ENCODE data around the gene CABLES1. TPM values are rescaled to one million over a fixed set of nuclear protein-coding genes. Genes with fewer than 3 reads are reported as not detected.

The CABLES1 gene
- polyA plus RNA-seq, 1 of the 3 experiments (the other 2 are of a cell fraction), result 2.2 TPM

DNA sequence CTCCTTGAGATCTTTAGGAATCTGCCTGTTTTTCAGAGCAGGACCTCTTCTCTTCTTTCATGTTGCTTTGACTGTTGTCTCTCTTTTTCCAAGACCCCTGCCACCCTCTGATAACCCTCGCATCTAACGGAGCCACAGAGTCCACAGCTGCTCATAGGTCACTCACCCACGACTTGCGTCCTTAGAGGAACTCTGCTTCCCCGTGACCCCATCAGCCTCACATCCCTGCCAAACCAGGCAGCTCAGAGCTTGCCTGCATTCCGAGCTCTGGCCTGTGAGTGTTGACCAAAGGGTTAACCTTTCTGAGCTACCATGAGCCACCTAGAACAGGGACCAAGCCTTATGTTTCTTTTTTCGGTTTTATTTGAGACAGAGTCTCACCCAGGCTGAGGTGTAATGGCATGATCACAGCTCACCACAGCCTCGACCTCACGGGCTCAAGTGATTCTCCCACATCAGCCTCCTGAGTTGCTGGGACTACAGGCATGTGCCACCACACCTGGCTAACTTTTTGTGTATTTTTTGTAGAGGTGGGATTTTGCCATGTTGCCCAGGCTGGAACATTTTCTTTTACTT is 36.4 kb downstream of the CABLES1 start:
- ChIA-PET POLR2A (no interaction called here), CTCF (interaction anchor here (1.2 to 1.3 kb wide), 2 partner anchors 24 to 40 kb away, joined by 3 to 4 read pairs; no protein-coding TSS in a partner anchor)
- Histone ChIP-seq H2AFZ (ENCODE audit: low read depth) (no peak overlapping the region), H3K27ac (ENCODE audit: low read depth in 2 of 2, low read length in 1 of 2) (no peak overlapping the region), H3K9ac (no peak overlapping the region), H3K4me3 (ENCODE audit: low read depth in 2 of 2, low read length in 1 of 2) (no peak overlapping the region), H3K9me2 (no peaks in the 10 kb centered on the region), H3K36me3 (replicated peaks in 1 of 2; ENCODE audit: control insufficient read depth in 1 of 2, insufficient read depth in 2 of 2, low read length in 1 of 2) (no peaks in the 10 kb centered on the region), H3F3A (replicated peaks; ENCODE audit: insufficient read depth) (no peaks in the 10 kb centered on the region), H4K20me1 (ENCODE audit: insufficient read depth) (no peaks in the 10 kb centered on the region), H3K4me2 (no peak overlapping the region), H3K27me3 (ENCODE audit: insufficient read depth) (no peaks in the 10 kb centered on the region), H3K9me3 (no peaks in the 10 kb centered on the region), H3K4me1 (ENCODE audit: control insufficient read depth in 1 of 2, insufficient read depth in 2 of 2, low read depth in 1 of 2, low read length in 1 of 2) (peaks cover 0 to 9% of the 10 kb centered on the region in 2 experiments; a peak in 1 of 4 replicates), H3K79me2 (ENCODE audit: insufficient read depth) (peaks cover 25% of the 10 kb centered on the region; the same call in 1 of the 2 replicates)
- no peak for TF ChIP-seq MEF2A (IDR thresholded peaks at IDR 0.05; ENCODE audit: borderline replicate concordance, low read depth)
- no peak for TF ChIP-seq JUND (IDR thresholded peaks at IDR 0.05)
- TF ChIP-seq RCOR1 (IDR thresholded peaks at IDR 0.05; ENCODE audit: low read length), result no peak
- TF ChIP-seq TCF12 (IDR thresholded peaks at IDR 0.05), result no peak
- TF ChIP-seq RFX5 (IDR thresholded peaks at IDR 0.05; ENCODE audit: low read length), result no peak
- TF ChIP-seq REST (IDR thresholded peaks at IDR 0.05; ENCODE audit: low read depth, low read length), result no peak
- TF ChIP-seq FOSL2 (IDR thresholded peaks at IDR 0.05; ENCODE audit: borderline replicate concordance, low read depth), result no peak
- TF ChIP-seq SIN3A (IDR thresholded peaks at IDR 0.05; ENCODE audit: borderline replicate concordance, low read depth, low read length), result no peak
- TF ChIP-seq, protein P1, sequence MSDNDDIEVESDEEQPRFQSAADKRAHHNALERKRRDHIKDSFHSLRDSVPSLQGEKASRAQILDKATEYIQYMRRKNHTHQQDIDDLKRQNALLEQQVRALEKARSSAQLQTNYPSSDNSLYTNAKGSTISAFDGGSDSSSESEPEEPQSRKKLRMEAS (IDR thresholded peaks at IDR 0.05; ENCODE audit: low read depth), result no peak
- TF ChIP-seq, protein P2, sequence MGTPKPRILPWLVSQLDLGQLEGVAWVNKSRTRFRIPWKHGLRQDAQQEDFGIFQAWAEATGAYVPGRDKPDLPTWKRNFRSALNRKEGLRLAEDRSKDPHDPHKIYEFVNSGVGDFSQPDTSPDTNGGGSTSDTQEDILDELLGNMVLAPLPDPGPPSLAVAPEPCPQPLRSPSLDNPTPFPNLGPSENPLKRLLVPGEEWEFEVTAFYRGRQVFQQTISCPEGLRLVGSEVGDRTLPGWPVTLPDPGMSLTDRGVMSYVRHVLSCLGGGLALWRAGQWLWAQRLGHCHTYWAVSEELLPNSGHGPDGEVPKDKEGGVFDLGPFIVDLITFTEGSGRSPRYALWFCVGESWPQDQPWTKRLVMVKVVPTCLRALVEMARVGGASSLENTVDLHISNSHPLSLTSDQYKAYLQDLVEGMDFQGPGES (IDR thresholded peaks at IDR 0.05; ENCODE audit: low read depth, low read length), result no peak
- TF ChIP-seq USF2 (IDR thresholded peaks at IDR 0.05; ENCODE audit: borderline replicate concordance, low read depth, low read length), result no peak
- no peak for DNase-seq
- WGBS (ENCODE audit: low lambda C conversion rate), result 77% methylated on average over 9 of the region's 9 CpGs
